H1 (cell line): ENCODE measurements around the gene CYP4V2. TPM values are rescaled to one million over a fixed set of nuclear protein-coding genes. Genes with fewer than 3 reads are reported as not detected.

Experiments
- ASH2L ChIP-seq: fragments of 200-600, 300-600 bp; sonication (generic); IDR thresholded peaks from one replicate; pipeline ENCODE4 v1.7.1; 2017; ENCODE audit warnings: low read length
- BACH1 ChIP-seq: IDR thresholded peaks from 2 replicates; pipeline ENCODE4 v1.6.1; 2012; ENCODE audit warnings: low read length, improper control_type of control experiment
- CBX5 ChIP-seq: fragments of 300-800, 300-1000 bp; sonication (generic); IDR thresholded peaks from 2 replicates; pipeline ENCODE4 v1.7.1; 2016; ENCODE audit warnings: antibody characterized with exemption, low read length, low read depth
- CBX8 ChIP-seq: fragments of 300-800, 300-1000 bp; sonication (generic); IDR thresholded peaks from 2 replicates; pipeline ENCODE4 v1.7.1; 2016; ENCODE audit warnings: low read depth, low read length, borderline replicate concordance
- CHD2 ChIP-seq: IDR thresholded peaks from 2 replicates; pipeline ENCODE4 v1.6.1; 2012; ENCODE audit warnings: low read length, improper control_type of control experiment
- FOSL1 ChIP-seq: IDR thresholded peaks from 2 replicates; pipeline ENCODE4 v1.6.1; 2011; ENCODE audit warnings: mild to moderate bottlenecking, low read depth, low read length, moderate library complexity; ENCODE audit not compliant: insufficient read depth
- GABPA ChIP-seq: IDR thresholded peaks from 2 replicates; pipeline ENCODE4 v1.6.1; 2011; ENCODE audit warnings: mild to moderate bottlenecking, low read length, moderate library complexity, borderline replicate concordance; ENCODE audit not compliant: insufficient read depth
- KDM1A ChIP-seq: fragments of 200-600, 300-600 bp; sonication (generic); IDR thresholded peaks from 2 replicates; pipeline ENCODE4 v1.7.1; 2016; ENCODE audit warnings: mild to moderate bottlenecking, low read length, borderline replicate concordance
- KDM5A ChIP-seq: fragments of 200-600 bp; IDR thresholded peaks from 2 replicates; pipeline ENCODE4 v1.7.1; 2012; ENCODE audit warnings: mild to moderate bottlenecking, low read length, inconsistent platforms, mixed read lengths
- POU5F1 ChIP-seq: IDR thresholded peaks from 2 replicates; pipeline ENCODE4 v1.6.1; 2011; ENCODE audit warnings: low read depth, mild to moderate bottlenecking, low read length, moderate library complexity
- RAD21 ChIP-seq, 2 experiments: IDR thresholded peaks in 1 of 2; conservative IDR thresholded peaks in 1 of 2; 2 replicates each; pipeline ENCODE4 v1.6.1; 2011; ENCODE audit warnings: low read depth in 2 of 2, low read length in 2 of 2, improper control_type of control experiment in 1 of 2, inconsistent platforms in 1 of 2, mild to moderate bottlenecking in 1 of 2, moderate library complexity in 1 of 2
- RNF2 ChIP-seq: fragments of 200-900, 300-1000 bp; sonication (generic); IDR thresholded peaks from 2 replicates; pipeline ENCODE4 v1.7.1; 2016; ENCODE audit warnings: borderline replicate concordance, low read depth, mild to moderate bottlenecking, antibody characterized with exemption, low read length; ENCODE audit not compliant: poor library complexity, severe bottlenecking; ENCODE audit errors: missing control alignments
- RXRA ChIP-seq: IDR thresholded peaks from 2 replicates; pipeline ENCODE4 v1.6.1; 2011; ENCODE audit warnings: low read depth, mild to moderate bottlenecking, low read length, moderate library complexity; ENCODE audit not compliant: insufficient read depth
- SIRT6 ChIP-seq: IDR thresholded peaks from one replicate; pipeline ENCODE4 v1.7.1; 2012; ENCODE audit warnings: low read length, inconsistent platforms
- TBP ChIP-seq: IDR thresholded peaks from 2 replicates; pipeline ENCODE4 v1.6.1; 2011; ENCODE audit warnings: low read depth, low read length, improper control_type of control experiment
- polyA plus RNA-seq, 7 experiments: library from polyadenylated mRNA; depleted of rRNA in 3 of 7; stranded (reverse) in 5 of 7; unstranded in 2 of 7; fragments of >200 nt in 5 of 7; fragments of 200-250 nt in 2 of 7; gene quantifications; 1 replicate in 5 of 7; 2 replicates in 1 of 7; 4 replicates in 1 of 7; pipeline versions ENCODE4 v1.2.1 to v1.2.3, GENCODE V29; 2011 to 2013; ENCODE audit warnings: missing spikeins in 2 of 7, mixed read lengths in 2 of 7
- total RNA-seq: library from RNA; stranded (reverse); fragmentation: NEBNext Ultra II Directional; extraction: Animal tissue kit (Norgen Biotek cat#: 25700); gene quantifications from 2 replicates; pipeline ENCODE4 v1.2.1, GENCODE V29; 2021
- TF ChIP-seq, protein P1 (sequence below): IDR thresholded peaks from 2 replicates; pipeline ENCODE4 v1.6.1; 2012; ENCODE audit warnings: low read length, inconsistent platforms
- TF ChIP-seq, protein P2 (sequence below): IDR thresholded peaks from 2 replicates; pipeline ENCODE4 v1.6.1; 2012; ENCODE audit warnings: inconsistent platforms
- TF ChIP-seq, protein P3 (sequence below), 3 experiments: IDR thresholded peaks; 1 replicate in 2 of 3; 2 replicates in 1 of 3; pipeline versions ENCODE4 v1.5.1 to v1.6.1; 2011; ENCODE audit warnings: low read length in 3 of 3, mild to moderate bottlenecking in 3 of 3, inconsistent platforms in 2 of 3, low read depth in 1 of 3, moderate library complexity in 1 of 3; ENCODE audit not compliant: insufficient read depth in 1 of 3; ENCODE audit errors: control extremely low read depth in 1 of 3

The CYP4V2 gene
- total and polyA plus RNA-seq, 2 of the 8 experiments (the other 6 are each of a cell fraction or from before 2014, with no cell fraction given) = 0.65 to 1.0 TPM

GRCh38 chr4:186249785-186250754 lies 58.7 kb downstream of the CYP4V2 start (continued):
- TF ChIP-seq, protein P1, sequence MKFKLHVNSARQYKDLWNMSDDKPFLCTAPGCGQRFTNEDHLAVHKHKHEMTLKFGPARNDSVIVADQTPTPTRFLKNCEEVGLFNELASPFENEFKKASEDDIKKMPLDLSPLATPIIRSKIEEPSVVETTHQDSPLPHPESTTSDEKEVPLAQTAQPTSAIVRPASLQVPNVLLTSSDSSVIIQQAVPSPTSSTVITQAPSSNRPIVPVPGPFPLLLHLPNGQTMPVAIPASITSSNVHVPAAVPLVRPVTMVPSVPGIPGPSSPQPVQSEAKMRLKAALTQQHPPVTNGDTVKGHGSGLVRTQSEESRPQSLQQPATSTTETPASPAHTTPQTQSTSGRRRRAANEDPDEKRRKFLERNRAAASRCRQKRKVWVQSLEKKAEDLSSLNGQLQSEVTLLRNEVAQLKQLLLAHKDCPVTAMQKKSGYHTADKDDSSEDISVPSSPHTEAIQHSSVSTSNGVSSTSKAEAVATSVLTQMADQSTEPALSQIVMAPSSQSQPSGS = peak; percentile 91
- TF ChIP-seq GABPA = no peak
- TF ChIP-seq TBP = peak; percentile 62
- TF ChIP-seq RNF2 = no peak
- TF ChIP-seq FOSL1 = no peak
- no peak for TF ChIP-seq RAD21 (IDR thresholded peaks at IDR 0.05 in 1 of 2, conservative IDR thresholded peaks at IDR 0.05 in 1 of 2; ENCODE audit: low read depth in 2 of 2, low read length in 2 of 2)
- no peak for TF ChIP-seq BACH1
- TF ChIP-seq CBX5 = no peak
- TF ChIP-seq SIRT6 = no peak
- no peak for TF ChIP-seq KDM1A
- peak; percentile 75; the same call in 1 of the 2 replicates for TF ChIP-seq POU5F1
- TF ChIP-seq KDM5A = no peak
- TF ChIP-seq, protein P2, sequence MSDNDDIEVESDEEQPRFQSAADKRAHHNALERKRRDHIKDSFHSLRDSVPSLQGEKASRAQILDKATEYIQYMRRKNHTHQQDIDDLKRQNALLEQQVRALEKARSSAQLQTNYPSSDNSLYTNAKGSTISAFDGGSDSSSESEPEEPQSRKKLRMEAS = peak; percentile 16; the same call in 1 of the 2 replicates
- TF ChIP-seq, protein P3, sequence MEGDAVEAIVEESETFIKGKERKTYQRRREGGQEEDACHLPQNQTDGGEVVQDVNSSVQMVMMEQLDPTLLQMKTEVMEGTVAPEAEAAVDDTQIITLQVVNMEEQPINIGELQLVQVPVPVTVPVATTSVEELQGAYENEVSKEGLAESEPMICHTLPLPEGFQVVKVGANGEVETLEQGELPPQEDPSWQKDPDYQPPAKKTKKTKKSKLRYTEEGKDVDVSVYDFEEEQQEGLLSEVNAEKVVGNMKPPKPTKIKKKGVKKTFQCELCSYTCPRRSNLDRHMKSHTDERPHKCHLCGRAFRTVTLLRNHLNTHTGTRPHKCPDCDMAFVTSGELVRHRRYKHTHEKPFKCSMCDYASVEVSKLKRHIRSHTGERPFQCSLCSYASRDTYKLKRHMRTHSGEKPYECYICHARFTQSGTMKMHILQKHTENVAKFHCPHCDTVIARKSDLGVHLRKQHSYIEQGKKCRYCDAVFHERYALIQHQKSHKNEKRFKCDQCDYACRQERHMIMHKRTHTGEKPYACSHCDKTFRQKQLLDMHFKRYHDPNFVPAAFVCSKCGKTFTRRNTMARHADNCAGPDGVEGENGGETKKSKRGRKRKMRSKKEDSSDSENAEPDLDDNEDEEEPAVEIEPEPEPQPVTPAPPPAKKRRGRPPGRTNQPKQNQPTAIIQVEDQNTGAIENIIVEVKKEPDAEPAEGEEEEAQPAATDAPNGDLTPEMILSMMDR (IDR thresholded peaks at IDR 0.05; ENCODE audit: control extremely low read depth in 1 of 3, insufficient read depth in 1 of 3, low read depth in 1 of 3, low read length in 3 of 3) = no peak
- no peak for TF ChIP-seq RXRA
- TF ChIP-seq CBX8 = no peak
- no peak for TF ChIP-seq CHD2
- TF ChIP-seq ASH2L = peak; percentile 63
